Thyroid gland (tissue), 4 donors: ENCODE results near the gene TMEM151B.

Experiments used
- CTCF ChIP-seq, 6 experiments: fragments of 200-600 bp in 3 of 6; fragments of 450-650 bp in 3 of 6; sonication (generic) in 3 of 6; IDR thresholded peaks; one replicate each; pipeline ENCODE4 v1.5.1; 2016 to 2019; ENCODE audit warnings: antibody characterized with exemption in 6 of 6, mild to moderate bottlenecking in 2 of 6, inconsistent platforms in 1 of 6, moderate library complexity in 1 of 6
- POLR2A ChIP-seq, 2 donors: fragments of 450-650 bp; IDR thresholded peaks; one replicate each; pipeline ENCODE4 v1.6.1; 2017; ENCODE audit warnings: antibody characterized with exemption in 2 of 2, mild to moderate bottlenecking in 2 of 2, moderate library complexity in 1 of 2

- no peak for TF ChIP-seq CTCF (IDR thresholded peaks at IDR 0.05)
- no peak for TF ChIP-seq POLR2A (IDR thresholded peaks at IDR 0.05)
Measured at GRCh38 chr6:44264154-44265006, 5.9 kb upstream of the TMEM151B start.
